ENCODE data around the gene ABHD6.

DNA sequence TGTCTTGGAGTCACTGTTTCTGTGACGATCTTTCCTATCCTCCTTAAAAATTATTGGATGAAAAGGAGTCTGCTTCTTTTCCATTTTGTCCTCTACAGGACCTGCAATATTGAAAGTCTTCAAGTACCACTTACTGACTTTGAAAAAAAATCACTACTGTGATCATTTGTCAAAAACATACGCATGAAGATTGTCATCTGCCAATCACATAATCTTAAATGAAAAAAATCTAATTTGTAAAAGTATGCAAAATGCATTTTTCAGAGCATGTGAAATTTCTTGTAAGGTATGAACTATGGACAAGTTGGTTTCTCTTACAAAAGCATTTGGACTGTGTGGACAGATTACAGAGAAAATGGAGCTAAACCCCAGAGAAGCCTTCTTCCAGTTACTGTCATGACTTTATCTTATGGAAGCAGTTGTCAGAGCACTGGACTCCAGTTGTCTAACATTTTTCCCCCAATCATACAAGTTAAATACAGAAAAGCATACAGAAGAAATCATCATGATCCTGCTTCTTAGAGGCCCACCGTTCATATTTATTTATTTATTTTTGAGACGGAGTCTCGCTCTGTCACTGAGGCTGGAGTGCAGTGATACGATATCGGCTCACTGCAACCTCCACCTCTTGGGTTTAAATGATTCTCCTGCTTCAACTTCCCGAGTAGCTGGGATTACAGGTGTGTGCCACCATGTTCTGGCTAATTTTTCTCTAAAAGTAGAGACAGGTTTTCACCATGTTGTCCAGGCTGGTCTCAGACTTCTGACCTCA is 91.7 kb downstream of the ABHD6 start:
- TF ChIP-seq, protein P1, sequence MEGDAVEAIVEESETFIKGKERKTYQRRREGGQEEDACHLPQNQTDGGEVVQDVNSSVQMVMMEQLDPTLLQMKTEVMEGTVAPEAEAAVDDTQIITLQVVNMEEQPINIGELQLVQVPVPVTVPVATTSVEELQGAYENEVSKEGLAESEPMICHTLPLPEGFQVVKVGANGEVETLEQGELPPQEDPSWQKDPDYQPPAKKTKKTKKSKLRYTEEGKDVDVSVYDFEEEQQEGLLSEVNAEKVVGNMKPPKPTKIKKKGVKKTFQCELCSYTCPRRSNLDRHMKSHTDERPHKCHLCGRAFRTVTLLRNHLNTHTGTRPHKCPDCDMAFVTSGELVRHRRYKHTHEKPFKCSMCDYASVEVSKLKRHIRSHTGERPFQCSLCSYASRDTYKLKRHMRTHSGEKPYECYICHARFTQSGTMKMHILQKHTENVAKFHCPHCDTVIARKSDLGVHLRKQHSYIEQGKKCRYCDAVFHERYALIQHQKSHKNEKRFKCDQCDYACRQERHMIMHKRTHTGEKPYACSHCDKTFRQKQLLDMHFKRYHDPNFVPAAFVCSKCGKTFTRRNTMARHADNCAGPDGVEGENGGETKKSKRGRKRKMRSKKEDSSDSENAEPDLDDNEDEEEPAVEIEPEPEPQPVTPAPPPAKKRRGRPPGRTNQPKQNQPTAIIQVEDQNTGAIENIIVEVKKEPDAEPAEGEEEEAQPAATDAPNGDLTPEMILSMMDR (IDR thresholded peaks at IDR 0.05; ENCODE audit: low read length): no peak
- no peak for TF ChIP-seq EZH2phosphoT487 (IDR thresholded peaks at IDR 0.05; ENCODE audit: low read length)
- TF ChIP-seq EZH2 (optimal IDR thresholded peaks at IDR 0.05; ENCODE audit: low read depth, low read length): no peak

All from MM.1S (cell line).